SK-N-SH treated with all-trans-retinoic acid at 6 μM for 48 hours (cell line): ENCODE data around the gene GRIA3.

ENCODE experiments used
- ATAC-seq: fragments of 200-7000 bp; cut with Tn5 transposase; 3 replicates; pipeline ENCODE4 v1.9.1; 2020; ENCODE audit warnings: mild to moderate bottlenecking, moderate library complexity
- ARNTL ChIP-seq: fragments of 450-650 bp; formaldehyde crosslinking; IDR thresholded peaks from 2 replicates; pipeline ENCODE4 v1.5.0; 2020; ENCODE audit warnings: low read depth, mild to moderate bottlenecking, moderate library complexity, borderline replicate concordance
- BACH2 ChIP-seq: fragments of 250-450 bp; sonication (Bioruptor Pico); IDR thresholded peaks from 2 replicates; pipeline ENCODE4 v1.9.0; 2021; ENCODE audit warnings: mild to moderate bottlenecking, borderline replicate concordance
- CREB5 ChIP-seq: fragments of 250-450 bp; sonication (Bioruptor Pico); IDR thresholded peaks from 2 replicates; pipeline ENCODE4 v1.5.1; 2020; ENCODE audit warnings: low read depth, mild to moderate bottlenecking, moderate library complexity
- GLIS3 ChIP-seq: fragments of 250-450 bp; sonication (Bioruptor Pico); IDR thresholded peaks from 2 replicates; pipeline ENCODE4 v1.5.0; 2020; ENCODE audit warnings: mild to moderate bottlenecking, moderate library complexity
- OSR1 ChIP-seq: fragments of 250-450 bp; sonication (Bioruptor Pico); IDR thresholded peaks from 2 replicates; pipeline ENCODE4 v1.8.0; 2022; ENCODE audit warnings: moderate library complexity, mild to moderate bottlenecking, inconsistent platforms
- PATZ1 ChIP-seq: fragments of 250-450 bp; sonication (Bioruptor Pico); IDR thresholded peaks from 2 replicates; pipeline ENCODE4 v1.8.0; 2020; ENCODE audit warnings: mild to moderate bottlenecking, moderate library complexity, borderline replicate concordance
- POU6F1 ChIP-seq: fragments of 250-450 bp; sonication (Bioruptor Pico); IDR thresholded peaks from 2 replicates; pipeline ENCODE4 v1.8.0; 2021; ENCODE audit warnings: low read depth, mild to moderate bottlenecking, moderate library complexity, borderline replicate concordance
- PPARA ChIP-seq: fragments of 250-450 bp; sonication (Bioruptor Pico); IDR thresholded peaks from 2 replicates; pipeline ENCODE4 v1.5.0; 2020; ENCODE audit warnings: mild to moderate bottlenecking, borderline replicate concordance
- RARB ChIP-seq: fragments of 250-450 bp; sonication (Bioruptor Pico); IDR thresholded peaks from 2 replicates; pipeline ENCODE4 v1.8.0; 2021; ENCODE audit warnings: mild to moderate bottlenecking, moderate library complexity
- SNAI2 ChIP-seq: fragments of 250-450 bp; sonication (Bioruptor Pico); IDR thresholded peaks from 2 replicates; pipeline ENCODE4 v1.5.0; 2020; ENCODE audit warnings: mild to moderate bottlenecking, moderate library complexity
- TCF4 ChIP-seq: fragments of 250-450 bp; sonication (Bioruptor Pico); IDR thresholded peaks from 2 replicates; pipeline ENCODE4 v1.8.0; 2021; ENCODE audit warnings: mild to moderate bottlenecking, moderate library complexity, borderline replicate concordance
- TOX ChIP-seq: fragments of 250-450 bp; sonication (Bioruptor Pico); IDR thresholded peaks from 2 replicates; pipeline ENCODE4 v1.8.0; 2021; ENCODE audit warnings: mild to moderate bottlenecking, moderate library complexity, borderline replicate concordance
- TSHZ2 ChIP-seq: fragments of 250-450 bp; sonication (Bioruptor Pico); IDR thresholded peaks from 2 replicates; pipeline ENCODE4 v1.5.0; 2020; ENCODE audit warnings: mild to moderate bottlenecking, moderate library complexity
- ZC3H10 ChIP-seq: fragments of 250-450 bp; sonication (Bioruptor Pico); IDR thresholded peaks from 2 replicates; pipeline ENCODE4 v1.5.1; 2021; ENCODE audit warnings: mild to moderate bottlenecking, moderate library complexity
- ZFP3 ChIP-seq: fragments of 250-450 bp; sonication (Bioruptor Pico); IDR thresholded peaks from 2 replicates; pipeline ENCODE4 v1.5.0; 2020; ENCODE audit warnings: mild to moderate bottlenecking, moderate library complexity
- ZFP30 ChIP-seq: fragments of 450-650 bp; formaldehyde crosslinking; IDR thresholded peaks from 2 replicates; pipeline ENCODE4 v1.5.0; 2022; ENCODE audit warnings: mild to moderate bottlenecking, moderate library complexity
- ZNF565 ChIP-seq: fragments of 450-650 bp; formaldehyde crosslinking; conservative IDR thresholded peaks from 2 replicates; pipeline ENCODE4 v1.5.0; 2020; ENCODE audit warnings: low read depth, mild to moderate bottlenecking, moderate library complexity
- ZNF70 ChIP-seq: fragments of 450-650 bp; formaldehyde crosslinking; IDR thresholded peaks from 2 replicates; pipeline ENCODE4 v1.5.0; 2020; ENCODE audit warnings: mild to moderate bottlenecking, moderate library complexity

The GRIA3 gene

DNA sequence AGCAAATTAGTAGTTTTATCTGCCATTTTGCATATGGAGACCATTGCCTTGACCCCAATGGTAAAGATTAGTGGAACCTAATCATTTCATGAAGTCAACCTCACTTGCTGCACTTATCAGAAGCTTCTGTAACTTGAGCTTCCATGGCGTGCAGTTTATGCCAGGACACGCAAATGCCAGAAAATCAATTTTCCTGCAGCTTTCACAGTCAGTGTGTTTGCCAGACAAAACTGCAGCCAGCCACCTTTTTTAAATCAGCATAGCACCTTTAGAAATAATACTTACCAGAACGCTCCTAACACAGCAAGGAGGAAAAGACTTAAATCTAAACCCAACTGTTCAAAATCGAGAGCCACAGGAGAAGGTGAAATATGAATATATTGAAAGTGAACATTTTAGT is 265.3 kb downstream of the GRIA3 start:
- no peak for ATAC-seq
- TF ChIP-seq TOX (CRISPR knock-in tag), result no peak
- TF ChIP-seq GLIS3 (CRISPR knock-in tag), result no peak
- no peak for TF ChIP-seq BACH2 (CRISPR knock-in tag)
- TF ChIP-seq RARB (CRISPR knock-in tag), result no peak
- TF ChIP-seq ZFP30 (CRISPR knock-in tag), result no peak
- no peak for TF ChIP-seq ZNF70
- TF ChIP-seq ARNTL (CRISPR knock-in tag), result no peak
- TF ChIP-seq ZNF565, result no peak
- no peak for TF ChIP-seq TSHZ2
- TF ChIP-seq PPARA (CRISPR knock-in tag), result no peak
- TF ChIP-seq OSR1, result no peak
- TF ChIP-seq ZC3H10, result no peak
- TF ChIP-seq PATZ1, result no peak
- TF ChIP-seq ZFP3 (CRISPR knock-in tag), result no peak
- TF ChIP-seq TCF4 (CRISPR knock-in tag), result no peak

DNA sequence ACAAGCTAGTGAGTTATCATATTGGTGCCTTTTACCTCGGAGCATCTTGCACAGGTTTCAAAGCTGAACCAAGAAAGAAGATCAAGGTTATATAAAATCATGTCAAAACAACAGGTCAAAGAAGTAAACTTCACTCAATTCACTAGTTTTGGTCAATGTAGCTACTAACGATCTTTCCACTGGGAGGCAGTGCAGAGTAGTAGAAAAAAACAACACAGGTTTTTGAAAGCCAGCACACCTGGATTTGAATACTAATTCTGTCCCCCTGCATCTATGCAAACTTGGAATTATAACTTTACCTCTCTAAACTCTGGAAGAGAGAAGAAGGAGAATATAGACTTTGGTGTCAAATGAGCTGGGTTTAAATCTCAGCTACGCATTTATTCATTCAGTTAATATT is 266.1 kb downstream of the GRIA3 start:
- ATAC-seq, result no peak
- no peak for TF ChIP-seq PPARA (CRISPR knock-in tag)
- TF ChIP-seq SNAI2, result no peak
- no peak for TF ChIP-seq ZNF70
- TF ChIP-seq TOX (CRISPR knock-in tag), result no peak
- TF ChIP-seq POU6F1 (CRISPR knock-in tag), result no peak
- TF ChIP-seq TSHZ2, result no peak

- TF ChIP-seq ZNF70, result no peak
- no peak for TF ChIP-seq GLIS3 (CRISPR knock-in tag)
- no peak for TF ChIP-seq ARNTL (CRISPR knock-in tag)
- TF ChIP-seq ZC3H10, result no peak
- no peak for TF ChIP-seq CREB5 (CRISPR knock-in tag)
- TF ChIP-seq POU6F1 (CRISPR knock-in tag), result no peak
- TF ChIP-seq TOX (CRISPR knock-in tag), result no peak
- no peak for ATAC-seq
Observed at GRCh38 chrX:123454712-123455431, 270.8 kb downstream of the GRIA3 start.
